Measurements from ENCODE around the gene SIRPB2. TPM values are rescaled to one million over a fixed set of nuclear protein-coding genes. Genes with fewer than 3 reads are reported as not detected.

The SIRPB2 gene
- total RNA-seq, 1 experiment from 2014 or later: 7.1 TPM

GRCh38 chr20:1507276-1507675 is 16.1 kb upstream of the SIRPB2 start:
- Histone ChIP-seq H3K4me3 (no peak overlapping the region), H3K9me2 (ENCODE audit: insufficient read depth) (no peaks in the 10 kb centered on the region), H3K27me3 (ENCODE audit: insufficient read depth, low read depth) (no peaks in the 10 kb centered on the region), H4K20me1 (ENCODE audit: insufficient read depth) (no peaks in the 10 kb centered on the region), H3K27ac (no peak overlapping the region), H3K79me2 (ENCODE audit: low read depth) (no peaks in the 10 kb centered on the region), H3K36me3 (ENCODE audit: low read depth) (no peaks in the 10 kb centered on the region), H3K4me1 (replicated peaks; ENCODE audit: insufficient read depth) (peaks cover 32% of the 10 kb centered on the region), H3F3A (ENCODE audit: insufficient read depth, low read depth) (peaks cover 17% of the 10 kb centered on the region), H3K4me2 (no peak overlapping the region), H3K9me3 (ENCODE audit: insufficient read depth, low read depth) (peaks cover 8% of the 10 kb centered on the region; the same call in 1 of the 2 replicates), H2AFZ (no peak overlapping the region)
- DNase-seq: no peak
- POLR2A ChIA-PET (ENCODE audit: unreplicated experiment): no interaction called here
- no TSS peak for BruUV-seq (replicated peaks)
- intact Hi-C loops (cut with micrococcal nuclease; ENCODE audit: unreplicated experiment): loop anchor here (5.0 kb wide), 1 partner anchor 125 kb away; no protein-coding TSS in a partner anchor
- CTCF ChIA-PET: interaction anchor here (0.5 to 1.8 kb wide), 3 partner anchors 52 to 269 kb away, joined by 3 to 7 read pairs (median 3); no protein-coding TSS in a partner anchor
- TF ChIP-seq EZH2 (IDR thresholded peaks at IDR 0.05; ENCODE audit: low read depth): no peak
- no peak for TF ChIP-seq CTCF (conservative IDR thresholded peaks at IDR 0.05)

- no TSS peak for BruUV-seq (replicated peaks)
- intact Hi-C loops (cut with micrococcal nuclease; ENCODE audit: unreplicated experiment): loop anchor here (1.0 to 5.0 kb wide), 3 partner anchors 61 to 228 kb away; no protein-coding TSS in a partner anchor
- POLR2A ChIA-PET (ENCODE audit: unreplicated experiment): interaction anchor here (0.7 kb wide), 1 partner anchor 170 kb away, joined by 8 read pairs; no protein-coding TSS in a partner anchor
- Histone ChIP-seq H3F3A (ENCODE audit: insufficient read depth, low read depth) (peaks cover 17% of the 10 kb centered on the region), H3K4me3 (no peak overlapping the region), H3K9me2 (ENCODE audit: insufficient read depth) (no peaks in the 10 kb centered on the region), H3K4me2 (peak overlapping the region; percentile 41), H3K79me2 (ENCODE audit: low read depth) (no peaks in the 10 kb centered on the region), H3K4me1 (replicated peaks; ENCODE audit: insufficient read depth) (peaks cover 32% of the 10 kb centered on the region), H3K36me3 (ENCODE audit: low read depth) (no peaks in the 10 kb centered on the region), H3K27ac (peak overlapping the region; percentile 73), H3K9me3 (ENCODE audit: insufficient read depth, low read depth) (peaks cover 17% of the 10 kb centered on the region), H3K27me3 (ENCODE audit: insufficient read depth, low read depth) (no peaks in the 10 kb centered on the region), H2AFZ (no peak overlapping the region), H4K20me1 (ENCODE audit: insufficient read depth) (no peaks in the 10 kb centered on the region)
- CTCF ChIA-PET: interaction anchor here (0.8 kb wide), 1 partner anchor 296 kb away, joined by 3 read pairs; no protein-coding TSS in a partner anchor
- TF ChIP-seq EZH2 (IDR thresholded peaks at IDR 0.05; ENCODE audit: low read depth) (no peak), CTCF (conservative IDR thresholded peaks at IDR 0.05) (no peak)
- DNase-seq: peak in 1 of 2 experiments; percentile 38
Measured at GRCh38 chr20:1505871-1506270, 14.7 kb upstream of the SIRPB2 start.

- H4K20me1 ChIP-seq (ENCODE audit: insufficient read depth): no peaks in the 10 kb centered on the region
- H2AFZ ChIP-seq: no peak overlapping the region
- H3K4me2 ChIP-seq: peak overlapping the region; percentile 41
- no peaks in the 10 kb centered on the region for H3K9me2 ChIP-seq (ENCODE audit: insufficient read depth)
- intact Hi-C loops (cut with micrococcal nuclease; ENCODE audit: unreplicated experiment): loop anchor here (1.0 to 5.0 kb wide), 3 partner anchors 62 to 229 kb away; no protein-coding TSS in a partner anchor
- peak; percentile 68 to 82 for DNase-seq
- no peak for TF ChIP-seq CTCF (conservative IDR thresholded peaks at IDR 0.05)
- no peak for TF ChIP-seq EZH2 (IDR thresholded peaks at IDR 0.05; ENCODE audit: low read depth)
- H3K9me3 ChIP-seq (ENCODE audit: insufficient read depth, low read depth): peaks cover 22% of the 10 kb centered on the region
- no peaks in the 10 kb centered on the region for H3K27me3 ChIP-seq (ENCODE audit: insufficient read depth, low read depth)
- H3K4me3 ChIP-seq: no peak overlapping the region
- peaks cover 35% of the 10 kb centered on the region for H3K4me1 ChIP-seq (replicated peaks; ENCODE audit: insufficient read depth)
- no TSS peak for BruUV-seq (replicated peaks)
- peak overlapping the region; percentile 73 for H3K27ac ChIP-seq
- peaks cover 17% of the 10 kb centered on the region for H3F3A ChIP-seq (ENCODE audit: insufficient read depth, low read depth)
- ChIA-PET CTCF (interaction anchor here (0.8 to 2.9 kb wide), 4 partner anchors 30 to 297 kb away, joined by 3 to 40 read pairs (median 19); partner anchors contain the start of gene NSFL1C), POLR2A (ENCODE audit: unreplicated experiment) (interaction anchor here (0.7 kb wide), 1 partner anchor 169 kb away, joined by 8 read pairs; no protein-coding TSS in a partner anchor)
- no peaks in the 10 kb centered on the region for H3K36me3 ChIP-seq (ENCODE audit: low read depth)
- H3K79me2 ChIP-seq (ENCODE audit: low read depth): no peaks in the 10 kb centered on the region
Measured at GRCh38 chr20:1505361-1505760, 14.1 kb upstream of the SIRPB2 start.
